H9 (cell line): Measurements from ENCODE around the gene AP2A1. TPM values are rescaled to one million over a fixed set of nuclear protein-coding genes. Genes with fewer than 3 reads are reported as not detected.

Experiments
- DNase-seq: peaks from one replicate; pipeline ENCODE4 v3.0.0-alpha.2; 2017
- H2AFZ ChIP-seq: one replicate; pipeline ENCODE4 v1.6.1; 2013; ENCODE audit warnings: mild to moderate bottlenecking, low read length, control low read depth, moderate library complexity
- H2AK5ac ChIP-seq: 2 replicates; pipeline ENCODE4 v1.6.1; 2013; ENCODE audit warnings: low read length, control low read depth, mixed read lengths; ENCODE audit not compliant: insufficient read length
- H2BK120ac ChIP-seq: one replicate; pipeline ENCODE4 v1.6.1; 2013; ENCODE audit warnings: low read depth, mild to moderate bottlenecking, low read length, control low read depth, inconsistent platforms; ENCODE audit not compliant: poor library complexity, severe bottlenecking
- H2BK12ac ChIP-seq: 2 replicates; pipeline ENCODE4 v1.6.1; 2013; ENCODE audit warnings: low read length, control low read depth, mixed read lengths, low read depth; ENCODE audit not compliant: insufficient read length
- H2BK15ac ChIP-seq: 2 replicates; pipeline ENCODE4 v1.6.1; 2013; ENCODE audit warnings: low read depth, low read length, control low read depth
- H2BK20ac ChIP-seq: one replicate; pipeline ENCODE4 v1.6.1; 2013; ENCODE audit warnings: low read depth, mild to moderate bottlenecking, low read length, control low read depth, inconsistent platforms; ENCODE audit not compliant: poor library complexity, severe bottlenecking
- H2BK5ac ChIP-seq: 2 replicates; pipeline ENCODE4 v1.6.1; 2013; ENCODE audit warnings: low read length, control low read depth, mixed read lengths; ENCODE audit not compliant: insufficient read length
- H3K14ac ChIP-seq: 2 replicates; pipeline ENCODE4 v1.6.1; 2013; ENCODE audit warnings: low read length, control low read depth; ENCODE audit not compliant: insufficient read depth
- H3K18ac ChIP-seq: 2 replicates; pipeline ENCODE4 v1.6.1; 2013; ENCODE audit warnings: low read depth, mild to moderate bottlenecking, mixed read lengths, low read length, control low read depth; ENCODE audit not compliant: insufficient read length
- H3K23ac ChIP-seq: 2 replicates; pipeline ENCODE4 v1.6.1; 2013; ENCODE audit warnings: low read length, control low read depth, mixed read lengths, low read depth; ENCODE audit not compliant: insufficient read length
- H3K23me2 ChIP-seq: 2 replicates; pipeline ENCODE4 v1.6.1; 2013; ENCODE audit warnings: low read depth, mild to moderate bottlenecking, mixed read lengths, low read length, control low read depth; ENCODE audit not compliant: insufficient read length, poor library complexity, severe bottlenecking
- H3K27ac ChIP-seq: 2 replicates; pipeline ENCODE4 v1.5.1; 2013; ENCODE audit warnings: low read length, control low read depth, mixed read lengths, low read depth; ENCODE audit not compliant: insufficient read length
- H3K27me3 ChIP-seq: 2 replicates; pipeline ENCODE4 v1.6.1; 2013; ENCODE audit warnings: low read length, control low read depth, inconsistent platforms; ENCODE audit not compliant: insufficient read depth
- H3K4ac ChIP-seq: 2 replicates; pipeline ENCODE4 v1.6.1; 2013; ENCODE audit warnings: low read depth, mild to moderate bottlenecking, control low read depth, inconsistent platforms, low read length, moderate library complexity
- H3K4me1 ChIP-seq: 2 replicates; pipeline ENCODE4 v1.6.1; 2013; ENCODE audit warnings: low read length, control low read depth, inconsistent platforms; ENCODE audit not compliant: insufficient read depth
- H3K4me2 ChIP-seq: 2 replicates; pipeline ENCODE4 v1.6.1; 2013; ENCODE audit warnings: low read length, control low read depth, mixed read lengths; ENCODE audit not compliant: insufficient read length, insufficient read depth
- H3K56ac ChIP-seq: 2 replicates; pipeline ENCODE4 v1.6.1; 2013; ENCODE audit warnings: low read depth, mild to moderate bottlenecking, mixed read lengths, low read length, control low read depth; ENCODE audit not compliant: insufficient read length
- H3K79me1 ChIP-seq: 2 replicates; pipeline ENCODE4 v1.6.1; 2013; ENCODE audit warnings: low read depth, mild to moderate bottlenecking, moderate library complexity, low read length, control low read depth, inconsistent platforms; ENCODE audit not compliant: insufficient read depth, poor library complexity, severe bottlenecking
- H3K79me2 ChIP-seq: 2 replicates; pipeline ENCODE4 v1.6.1; 2013; ENCODE audit warnings: low read length, control low read depth, inconsistent platforms; ENCODE audit not compliant: insufficient read depth
- H3K9ac ChIP-seq: 2 replicates; pipeline ENCODE4 v1.6.1; 2013; ENCODE audit warnings: low read length, control low read depth, mixed read lengths; ENCODE audit not compliant: insufficient read length; ENCODE audit errors: extremely low read depth
- H3K9me3 ChIP-seq: one replicate; pipeline ENCODE4 v1.6.1; 2013; ENCODE audit warnings: low read depth, low read length, inconsistent platforms; ENCODE audit not compliant: control insufficient read depth
- H3T11ph ChIP-seq: one replicate; pipeline ENCODE4 v1.6.1; 2013; ENCODE audit warnings: mild to moderate bottlenecking, low read length, control low read depth, inconsistent platforms
- H4K20me1 ChIP-seq: one replicate; pipeline ENCODE4 v1.6.1; 2013; ENCODE audit not compliant: control insufficient read depth, insufficient read length, insufficient read depth
- H4K5ac ChIP-seq: 2 replicates; pipeline ENCODE4 v1.6.1; 2013; ENCODE audit warnings: low read depth, mild to moderate bottlenecking, mixed read lengths, low read length, control low read depth; ENCODE audit not compliant: insufficient read length
- H4K8ac ChIP-seq: replicated peaks from 2 replicates; pipeline ENCODE4 v1.6.1; 2013; ENCODE audit warnings: low read length, control low read depth, mixed read lengths, low read depth; ENCODE audit not compliant: insufficient read length
- H4K91ac ChIP-seq: 2 replicates; pipeline ENCODE4 v1.6.1; 2013; ENCODE audit warnings: low read depth, mild to moderate bottlenecking, moderate library complexity, mixed read lengths, low read length, control low read depth; ENCODE audit not compliant: insufficient read length
- H3K27ac Mint-ChIP-seq, 3 experiments: 2 replicates in 2 of 3; 3 replicates in 1 of 3; pipeline ENCODE4 v1.8.0; 2020 to 2021; ENCODE audit warnings: mixed read lengths in 3 of 3, mild to moderate bottlenecking in 1 of 3, moderate library complexity in 1 of 3
- H3K27me3 Mint-ChIP-seq: 2 replicates; pipeline ENCODE4 v1.8.0; 2021; ENCODE audit warnings: low read depth, mild to moderate bottlenecking, moderate library complexity, mixed read lengths
- H3K36me3 Mint-ChIP-seq, 3 experiments: 2 replicates in 2 of 3; 3 replicates in 1 of 3; pipeline ENCODE4 v1.8.0; 2020 to 2021; ENCODE audit warnings: low read depth in 3 of 3, mixed read lengths in 3 of 3; ENCODE audit not compliant: insufficient read depth in 1 of 3
- H3K4me1 Mint-ChIP-seq, 2 experiments: 2 replicates each; pipeline ENCODE4 v1.8.0; 2020; ENCODE audit warnings: mixed read lengths in 2 of 2
- H3K4me3 Mint-ChIP-seq, 2 experiments: 2 replicates in 1 of 2; 3 replicates in 1 of 2; pipeline ENCODE4 v1.8.0; 2020 to 2021; ENCODE audit warnings: mild to moderate bottlenecking in 2 of 2, mixed read lengths in 2 of 2, moderate library complexity in 1 of 2
- H3K9me3 Mint-ChIP-seq, 2 experiments: 2 replicates in 1 of 2; 3 replicates in 1 of 2; pipeline ENCODE4 v1.8.0; 2020; ENCODE audit warnings: mild to moderate bottlenecking in 2 of 2, mixed read lengths in 2 of 2, moderate library complexity in 1 of 2
- CTCF ChIP-seq: fragments of 200-600 bp; sonication (generic); conservative IDR thresholded peaks from 3 replicates; pipeline ENCODE4 v1.8.0; 2021; ENCODE audit warnings: antibody characterized with exemption, mild to moderate bottlenecking
- WGBS: extraction: QIAGEN DNeasy Blood & Tissue Kit; methylation state at CpG from one replicate; pipeline ENCODE4 v1.1.7; 2013; ENCODE audit warnings: missing lambda C conversion rate, low lambda C conversion rate, mixed read lengths; ENCODE audit not compliant: insufficient read length; ENCODE audit errors: extremely low coverage; 5-methylcytosine and 5-hydroxymethylcytosine counted together
- total RNA-seq: library from RNA; stranded (reverse); gene quantifications from 2 replicates; pipeline ENCODE4 v1.2.1, GENCODE V29; 2021

AP2A1 gene
- total RNA-seq, 1 experiment from 2014 or later, result 108 TPM

- peak overlapping the region; percentile 75; the same call in 1 of the 2 replicates for H3K14ac ChIP-seq
These were observed 77.6 kb downstream of the AP2A1 start for GRCh38 chr19:49844138-49845095.

More at GRCh38 chr19:49844138-49845095, 77.6 kb downstream of the AP2A1 start:
- Mint-ChIP-seq H3K4me3 (no peak overlapping the region), H3K4me1 (peaks cover 3 to 5% of the 10 kb centered on the region in 2 experiments; a peak in 2 of 4 replicates), H3K9me3 (peaks cover 0 to 4% of the 10 kb centered on the region in 2 experiments; a peak in 1 of 5 replicates), H3K36me3 (peaks cover 11 to 26% (median 20%) of the 10 kb centered on the region in 3 experiments), H3K27ac (peak overlapping the region in 1 of 3 experiments; percentile 15; a peak in 1 of 7 replicates), H3K27me3 (peaks cover 1% of the 10 kb centered on the region)
- H3T11ph ChIP-seq, result no peak overlapping the region
- H4K20me1 ChIP-seq, result no peaks in the 10 kb centered on the region
- H4K91ac ChIP-seq, result no peak overlapping the region
- no peak overlapping the region for H2BK15ac ChIP-seq
- no peak overlapping the region for H2AFZ ChIP-seq
- WGBS, result no CpG with 5 or more reads among the region's 18 CpGs
- H2BK20ac ChIP-seq, result no peak overlapping the region
- no peak for DNase-seq
- H3K18ac ChIP-seq, result no peak overlapping the region
- H3K27ac ChIP-seq, result no peak overlapping the region
- H3K27me3 ChIP-seq, result no peaks in the 10 kb centered on the region
- H2BK12ac ChIP-seq, result no peak overlapping the region
- no peak overlapping the region for H4K8ac ChIP-seq
- no peak overlapping the region for H3K23ac ChIP-seq
- no peaks in the 10 kb centered on the region for H3K79me2 ChIP-seq
- no peak for TF ChIP-seq CTCF
- H3K9ac ChIP-seq, result no peak overlapping the region
- no peaks in the 10 kb centered on the region for H3K79me1 ChIP-seq
- no peak overlapping the region for H3K56ac ChIP-seq
- no peak overlapping the region for H3K4me2 ChIP-seq
- H2AK5ac ChIP-seq, result no peak overlapping the region
- no peak overlapping the region for H3K4ac ChIP-seq
- H4K5ac ChIP-seq, result no peak overlapping the region
- no peaks in the 10 kb centered on the region for H3K9me3 ChIP-seq
- H3K23me2 ChIP-seq, result no peaks in the 10 kb centered on the region
- no peak overlapping the region for H2BK5ac ChIP-seq
- H2BK120ac ChIP-seq, result no peak overlapping the region
- no peaks in the 10 kb centered on the region for H3K4me1 ChIP-seq
